K562 (cell line): ENCODE measurements around the gene MED20. TPM values are rescaled to one million over a fixed set of nuclear protein-coding genes. Genes with fewer than 3 reads are reported as not detected.

Experiments
- EZH2 ChIP-seq: IDR thresholded peaks from 2 replicates; pipeline ENCODE4 v1.6.1; 2012; ENCODE audit warnings: low read depth, mild to moderate bottlenecking, inconsistent platforms, low read length, borderline replicate concordance
- FOXP4 ChIP-seq: sonication (generic); formaldehyde crosslinking; IDR thresholded peaks from 2 replicates; pipeline ENCODE4 v1.8.0; 2022; ENCODE audit warnings: mild to moderate bottlenecking, missing genetic modification reagents, borderline replicate concordance
- PHB ChIP-seq: fragments of 250-450 bp; sonication (Bioruptor Pico); IDR thresholded peaks from 2 replicates; pipeline ENCODE4 v1.5.0; 2021
- RBM15 ChIP-seq: fragments of 200-400 bp; formaldehyde crosslinking; IDR thresholded peaks from 2 replicates; pipeline ENCODE4 v1.6.1; 2018; ENCODE audit warnings: mild to moderate bottlenecking, low read length, moderate library complexity; ENCODE audit not compliant: insufficient read depth
- SMARCB1 ChIP-seq: IDR thresholded peaks from 2 replicates; pipeline ENCODE4 v1.6.1; 2011; ENCODE audit warnings: improper control_type of control experiment, low read depth; ENCODE audit not compliant: insufficient read length
- U2AF1 ChIP-seq: fragments of 200-400 bp; formaldehyde crosslinking; optimal IDR thresholded peaks from 2 replicates; pipeline ENCODE3; 2017; ENCODE audit warnings: mild to moderate bottlenecking, low read depth, low read length, moderate library complexity
- ZBTB7A ChIP-seq: IDR thresholded peaks from 2 replicates; pipeline ENCODE4 v1.6.1; 2011; ENCODE audit warnings: low read depth, mild to moderate bottlenecking, low read length, moderate library complexity, borderline replicate concordance; ENCODE audit not compliant: control insufficient read depth
- ZKSCAN3 ChIP-seq: fragments of 250-450 bp; sonication (Bioruptor Pico); IDR thresholded peaks from 2 replicates; pipeline ENCODE4 v1.4.0; 2020
- ZNF57 ChIP-seq: fragments of 450-650 bp; formaldehyde crosslinking; IDR thresholded peaks from 2 replicates; pipeline ENCODE4 v1.4.0; 2020; ENCODE audit warnings: mild to moderate bottlenecking, moderate library complexity
- ZNF707 ChIP-seq: fragments of 250-450 bp; sonication (Bioruptor Pico); conservative IDR thresholded peaks from 2 replicates; pipeline ENCODE4 v1.8.0; 2022; ENCODE audit warnings: inconsistent platforms, mild to moderate bottlenecking, moderate library complexity
- ZNF79 ChIP-seq: fragments of 250-450 bp; sonication (Bioruptor Pico); IDR thresholded peaks from 2 replicates; pipeline ENCODE4 v1.4.0; 2020; ENCODE audit warnings: low read depth, mild to moderate bottlenecking, moderate library complexity
- ZNF830 ChIP-seq: fragments of 250-450 bp; sonication (Bioruptor Pico); IDR thresholded peaks from 2 replicates; pipeline ENCODE4 v1.5.0; 2021; ENCODE audit warnings: mild to moderate bottlenecking
- polyA plus RNA-seq, 8 experiments: library from polyadenylated mRNA; depleted of rRNA in 4 of 8; stranded (reverse) in 5 of 8; unstranded in 3 of 8; fragments of >200 nt; fragmentation: Nextera tagmentation in 2 of 8; fragmentation: Illumina TruSeq in 1 of 8; extraction: Ambion mirVana in 2 of 8; extraction: Trizol in 1 of 8; gene quantifications; 2 replicates each; pipeline versions ENCODE4 v1.2.1 to v1.2.3, GENCODE V29; 2011 to 2014; ENCODE audit warnings: inconsistent platforms in 1 of 8, missing spikeins in 1 of 8
- total RNA-seq, 7 experiments: library from RNA; depleted of rRNA in 6 of 7; stranded (reverse); fragments of >200 nt in 6 of 7; fragmentation: Illumina TruSeq in 2 of 7; extraction: Trizol in 2 of 7; gene quantifications; 2 replicates each; pipeline versions ENCODE4 v1.2.1 to v1.2.3, GENCODE V29; 2011 to 2021; ENCODE audit warnings: low replicate concordance in 1 of 7
- TF ChIP-seq, protein P1 (sequence below), 3 experiments: IDR thresholded peaks in 2 of 3; conservative IDR thresholded peaks in 1 of 3; 2 replicates each; pipeline ENCODE4 v1.5.1; 2011 to 2012; ENCODE audit warnings: low read length in 3 of 3, mild to moderate bottlenecking in 3 of 3, control low read depth in 2 of 3, improper control_type of control experiment in 1 of 3, inconsistent platforms in 1 of 3, low read depth in 1 of 3, mixed read lengths in 1 of 3, moderate library complexity in 1 of 3; ENCODE audit not compliant: insufficient read depth in 2 of 3
- TF ChIP-seq, protein P2 (sequence below), 2 experiments: fragments of 450-650 bp in 1 of 2; sonication (generic) in 1 of 2; formaldehyde crosslinking in 1 of 2; IDR thresholded peaks; 2 replicates each; pipeline versions ENCODE4 v1.7.1 to v1.9.0; 2016 to 2022; ENCODE audit warnings: inconsistent platforms in 1 of 2, mild to moderate bottlenecking in 1 of 2, missing genetic modification reagents in 1 of 2

Gene MED20
- total and polyA plus RNA-seq, 9 of the 15 experiments (the other 6 are each of a cell fraction or from before 2014, with no cell fraction given): 27.3 to 80.9 (median 46.0) TPM

DNA sequence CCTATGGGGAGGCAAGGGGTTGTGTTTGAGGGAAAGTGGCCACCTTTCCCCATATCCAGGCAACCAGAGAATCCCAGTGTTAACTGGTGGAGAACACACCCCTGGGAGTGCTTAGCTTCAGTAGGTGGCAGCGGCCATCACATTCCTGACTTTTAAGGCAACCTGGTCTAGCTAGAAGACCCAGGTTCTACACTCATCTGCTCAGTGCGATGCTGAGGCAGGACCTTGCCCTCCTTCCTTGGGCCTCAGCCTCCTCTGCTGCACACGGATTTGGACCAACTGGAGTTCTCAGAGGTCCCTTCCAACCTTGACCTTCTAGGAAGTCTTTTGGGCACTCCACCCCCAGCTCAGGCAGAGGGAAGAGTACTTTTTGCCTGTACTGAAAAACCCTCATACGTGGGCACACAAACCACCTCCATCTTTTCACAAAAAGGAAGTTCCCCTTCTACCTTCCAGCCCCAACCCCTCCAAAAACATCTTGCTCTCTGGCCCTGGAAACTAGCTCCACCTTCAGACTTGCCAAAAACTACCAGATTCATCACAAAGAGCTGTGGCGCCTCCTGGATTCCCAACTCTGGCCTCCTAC lies 17.7 kb upstream of the MED20 start (continued):
- TF ChIP-seq, protein P1, sequence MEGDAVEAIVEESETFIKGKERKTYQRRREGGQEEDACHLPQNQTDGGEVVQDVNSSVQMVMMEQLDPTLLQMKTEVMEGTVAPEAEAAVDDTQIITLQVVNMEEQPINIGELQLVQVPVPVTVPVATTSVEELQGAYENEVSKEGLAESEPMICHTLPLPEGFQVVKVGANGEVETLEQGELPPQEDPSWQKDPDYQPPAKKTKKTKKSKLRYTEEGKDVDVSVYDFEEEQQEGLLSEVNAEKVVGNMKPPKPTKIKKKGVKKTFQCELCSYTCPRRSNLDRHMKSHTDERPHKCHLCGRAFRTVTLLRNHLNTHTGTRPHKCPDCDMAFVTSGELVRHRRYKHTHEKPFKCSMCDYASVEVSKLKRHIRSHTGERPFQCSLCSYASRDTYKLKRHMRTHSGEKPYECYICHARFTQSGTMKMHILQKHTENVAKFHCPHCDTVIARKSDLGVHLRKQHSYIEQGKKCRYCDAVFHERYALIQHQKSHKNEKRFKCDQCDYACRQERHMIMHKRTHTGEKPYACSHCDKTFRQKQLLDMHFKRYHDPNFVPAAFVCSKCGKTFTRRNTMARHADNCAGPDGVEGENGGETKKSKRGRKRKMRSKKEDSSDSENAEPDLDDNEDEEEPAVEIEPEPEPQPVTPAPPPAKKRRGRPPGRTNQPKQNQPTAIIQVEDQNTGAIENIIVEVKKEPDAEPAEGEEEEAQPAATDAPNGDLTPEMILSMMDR (IDR thresholded peaks at IDR 0.05 in 2 of 3, conservative IDR thresholded peaks at IDR 0.05 in 1 of 3; ENCODE audit: insufficient read depth in 2 of 3, low read depth in 1 of 3, low read length in 3 of 3): peak in 1 of 3 experiments; percentile 9; a peak in 1 of 6 replicates
- TF ChIP-seq PHB (CRISPR knock-in tag): no peak
- TF ChIP-seq, protein P2, sequence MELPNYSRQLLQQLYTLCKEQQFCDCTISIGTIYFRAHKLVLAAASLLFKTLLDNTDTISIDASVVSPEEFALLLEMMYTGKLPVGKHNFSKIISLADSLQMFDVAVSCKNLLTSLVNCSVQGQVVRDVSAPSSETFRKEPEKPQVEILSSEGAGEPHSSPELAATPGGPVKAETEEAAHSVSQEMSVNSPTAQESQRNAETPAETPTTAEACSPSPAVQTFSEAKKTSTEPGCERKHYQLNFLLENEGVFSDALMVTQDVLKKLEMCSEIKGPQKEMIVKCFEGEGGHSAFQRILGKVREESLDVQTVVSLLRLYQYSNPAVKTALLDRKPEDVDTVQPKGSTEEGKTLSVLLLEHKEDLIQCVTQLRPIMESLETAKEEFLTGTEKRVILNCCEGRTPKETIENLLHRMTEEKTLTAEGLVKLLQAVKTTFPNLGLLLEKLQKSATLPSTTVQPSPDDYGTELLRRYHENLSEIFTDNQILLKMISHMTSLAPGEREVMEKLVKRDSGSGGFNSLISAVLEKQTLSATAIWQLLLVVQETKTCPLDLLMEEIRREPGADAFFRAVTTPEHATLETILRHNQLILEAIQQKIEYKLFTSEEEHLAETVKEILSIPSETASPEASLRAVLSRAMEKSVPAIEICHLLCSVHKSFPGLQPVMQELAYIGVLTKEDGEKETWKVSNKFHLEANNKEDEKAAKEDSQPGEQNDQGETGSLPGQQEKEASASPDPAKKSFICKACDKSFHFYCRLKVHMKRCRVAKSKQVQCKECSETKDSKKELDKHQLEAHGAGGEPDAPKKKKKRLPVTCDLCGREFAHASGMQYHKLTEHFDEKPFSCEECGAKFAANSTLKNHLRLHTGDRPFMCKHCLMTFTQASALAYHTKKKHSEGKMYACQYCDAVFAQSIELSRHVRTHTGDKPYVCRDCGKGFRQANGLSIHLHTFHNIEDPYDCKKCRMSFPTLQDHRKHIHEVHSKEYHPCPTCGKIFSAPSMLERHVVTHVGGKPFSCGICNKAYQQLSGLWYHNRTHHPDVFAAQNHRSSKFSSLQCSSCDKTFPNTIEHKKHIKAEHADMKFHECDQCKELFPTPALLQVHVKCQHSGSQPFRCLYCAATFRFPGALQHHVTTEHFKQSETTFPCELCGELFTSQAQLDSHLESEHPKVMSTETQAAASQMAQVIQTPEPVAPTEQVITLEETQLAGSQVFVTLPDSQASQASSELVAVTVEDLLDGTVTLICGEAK (IDR thresholded peaks at IDR 0.05): no peak
- TF ChIP-seq, protein P2 (CRISPR knock-in tag; IDR thresholded peaks at IDR 0.05): no peak
- no peak for TF ChIP-seq FOXP4 (CRISPR knock-in tag)
- no peak for TF ChIP-seq RBM15
- TF ChIP-seq SMARCB1: no peak
- TF ChIP-seq ZBTB7A: no peak
- TF ChIP-seq ZNF57 (CRISPR knock-in tag): peak; percentile 59; the same call in 1 of the 2 replicates
- peak; percentile 9; the same call in 1 of the 2 replicates for TF ChIP-seq ZNF79 (CRISPR knock-in tag)
- TF ChIP-seq ZKSCAN3 (CRISPR knock-in tag): no peak
- TF ChIP-seq U2AF1: no peak
- no peak for TF ChIP-seq ZNF707 (CRISPR knock-in tag)
- TF ChIP-seq ZNF830 (CRISPR knock-in tag): peak; percentile 41; the same call in 1 of the 2 replicates
- no peak for TF ChIP-seq EZH2
